ENCODE results near the gene SRGN.

DNA sequence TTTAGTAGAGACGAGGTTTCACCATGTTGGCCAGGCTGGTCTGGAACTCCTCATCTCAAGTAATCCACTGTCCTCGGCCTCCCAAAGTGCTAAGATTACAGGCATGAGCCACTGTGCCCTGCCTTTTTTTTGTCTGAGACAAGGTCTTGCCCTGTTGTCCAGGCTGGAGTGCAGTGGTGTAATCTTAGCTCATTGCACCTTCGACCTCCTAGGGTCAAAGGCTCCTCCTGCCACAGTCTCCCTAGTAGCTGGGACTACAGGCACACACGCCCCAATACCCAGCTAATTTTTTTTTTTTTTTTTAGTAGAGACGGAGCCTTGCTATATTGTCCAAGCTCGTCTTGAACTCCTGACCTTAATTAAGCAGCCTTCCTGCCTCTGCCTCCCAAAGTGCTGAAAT lies 65.3 kb downstream of the SRGN start:
- TF ChIP-seq EZH2 (conservative IDR thresholded peaks at IDR 0.05; ENCODE audit: low read depth, low read length) = no peak
- no peak for TF ChIP-seq ZNF431 (CRISPR knock-in tag; IDR thresholded peaks at IDR 0.05; ENCODE audit: borderline replicate concordance, low read depth)
- TF ChIP-seq ZFAT (CRISPR knock-in tag; conservative IDR thresholded peaks at IDR 0.05) = no peak
- TF ChIP-seq, protein P1, sequence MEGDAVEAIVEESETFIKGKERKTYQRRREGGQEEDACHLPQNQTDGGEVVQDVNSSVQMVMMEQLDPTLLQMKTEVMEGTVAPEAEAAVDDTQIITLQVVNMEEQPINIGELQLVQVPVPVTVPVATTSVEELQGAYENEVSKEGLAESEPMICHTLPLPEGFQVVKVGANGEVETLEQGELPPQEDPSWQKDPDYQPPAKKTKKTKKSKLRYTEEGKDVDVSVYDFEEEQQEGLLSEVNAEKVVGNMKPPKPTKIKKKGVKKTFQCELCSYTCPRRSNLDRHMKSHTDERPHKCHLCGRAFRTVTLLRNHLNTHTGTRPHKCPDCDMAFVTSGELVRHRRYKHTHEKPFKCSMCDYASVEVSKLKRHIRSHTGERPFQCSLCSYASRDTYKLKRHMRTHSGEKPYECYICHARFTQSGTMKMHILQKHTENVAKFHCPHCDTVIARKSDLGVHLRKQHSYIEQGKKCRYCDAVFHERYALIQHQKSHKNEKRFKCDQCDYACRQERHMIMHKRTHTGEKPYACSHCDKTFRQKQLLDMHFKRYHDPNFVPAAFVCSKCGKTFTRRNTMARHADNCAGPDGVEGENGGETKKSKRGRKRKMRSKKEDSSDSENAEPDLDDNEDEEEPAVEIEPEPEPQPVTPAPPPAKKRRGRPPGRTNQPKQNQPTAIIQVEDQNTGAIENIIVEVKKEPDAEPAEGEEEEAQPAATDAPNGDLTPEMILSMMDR (CRISPR knock-in tag; IDR thresholded peaks at IDR 0.05) = no peak
- no peak for TF ChIP-seq NR3C1 (CRISPR knock-in tag; IDR thresholded peaks at IDR 0.05)
- TF ChIP-seq PHB2 (IDR thresholded peaks at IDR 0.05; ENCODE audit: partially characterized antibody) = no peak
- no peak for TF ChIP-seq POLR2A (IDR thresholded peaks at IDR 0.05; ENCODE audit: insufficient read depth in 1 of 2, low read depth in 2 of 2, low read length in 2 of 2)
- no peak for TF ChIP-seq ZNF567 (CRISPR knock-in tag; IDR thresholded peaks at IDR 0.05; ENCODE audit: borderline replicate concordance)
- no peak for TF ChIP-seq ZNF670 (CRISPR knock-in tag; IDR thresholded peaks at IDR 0.05; ENCODE audit: borderline replicate concordance)
- TF ChIP-seq NFKB2 (CRISPR knock-in tag; IDR thresholded peaks at IDR 0.05; ENCODE audit: borderline replicate concordance) = no peak
- TF ChIP-seq SMARCE1 (IDR thresholded peaks at IDR 0.05; ENCODE audit: borderline replicate concordance) = no peak
- TF ChIP-seq AGO1 (IDR thresholded peaks at IDR 0.05; ENCODE audit: low read depth, low read length, poor library complexity, severe bottlenecking) = no peak
- TF ChIP-seq ZNF276 (CRISPR knock-in tag; IDR thresholded peaks at IDR 0.05; ENCODE audit: low read depth) = no peak
